Posterior cingulate gyrus (tissue), 11 donors: Measurements from ENCODE around the gene TIMM17B.
"Not testable (repeated sequence)": the region's sequence is repeated elsewhere in the genome, so short reads cannot be mapped to it uniquely, and the experiment has no call there.

Experiments
- DNase-seq, 10 donors: peaks; one replicate each; pipeline versions ENCODE4 v3.0.0 to v3.0.0-alpha.2; 2020 to 2021; ENCODE audit warnings: mixed read lengths in 3 of 10
- intact Hi-C: fragments of 100-400 bp; cut with DNase I; formaldehyde crosslinking; loops from one replicate; pipeline ENCODE4 v1.15.1; 2023

Gene TIMM17B

GRCh38 chrX:48902135-48902534, 4.6 kb upstream of the TIMM17B start:
- intact Hi-C loops = no loop called here

GRCh38 chrX:48901069-48901468, 3.5 kb upstream of the TIMM17B start:
- intact Hi-C loops = no loop called here

More at GRCh38 chrX:48902135-48902534, 4.6 kb upstream of the TIMM17B start:
- peak in 2 of 10 donors; percentile 44 to 48 for DNase-seq

GRCh38 chrX:48899078-48899410, 1.5 kb upstream of the TIMM17B start:
- intact Hi-C loops = no loop called here
- peak in 2 of 10 donors; percentile 13 to 49 for DNase-seq

More at GRCh38 chrX:48901069-48901468, 3.5 kb upstream of the TIMM17B start:
- peak in 2 of 10 donors; percentile 16 to 21 for DNase-seq

GRCh38 chrX:48897157-48897624, 377 bp downstream of the TIMM17B start:
- DNase-seq = peak; percentile 48 to 94 (median 67)
- intact Hi-C loops = no loop called here

- peak in 2 of 10 donors; percentile 44 to 67 for DNase-seq
- intact Hi-C loops = no loop called here
Observed at GRCh38 chrX:48896611-48897011, 957 bp downstream of the TIMM17B start.

- DNase-seq = peak in 2 of 10 donors; percentile 6 to 8
- intact Hi-C loops = no loop called here
Observed at GRCh38 chrX:48894891-48895290, 2.7 kb downstream of the TIMM17B start.

GRCh38 chrX:48893556-48894348, 3.8 kb downstream of the TIMM17B start:
- peak in 2 of 10 donors; percentile 28 to 64 for DNase-seq
- intact Hi-C loops = no loop called here

GRCh38 chrX:48892896-48893295, 4.7 kb downstream of the TIMM17B start:
- DNase-seq = no peak
- intact Hi-C loops = no loop called here

- intact Hi-C loops = no loop called here
- peak; percentile 57 to 96 (median 76) for DNase-seq
Observed at GRCh38 chrX:48891402-48892288, 5.9 kb downstream of the TIMM17B start.

GRCh38 chrX:48890934-48891401, 6.6 kb downstream of the TIMM17B start:
- intact Hi-C loops = no loop called here

GRCh38 chrX:48890296-48890925, 7.2 kb downstream of the TIMM17B start:
- intact Hi-C loops = no loop called here
- DNase-seq = peak in 5 of 10 donors; percentile 10 to 87 (median 80)

More at GRCh38 chrX:48890934-48891401, 6.6 kb downstream of the TIMM17B start:
- DNase-seq = peak in 1 of 10 donors; percentile 81

- peak in 1 of 10 donors; percentile 23 for DNase-seq
- intact Hi-C loops = not testable (repeated sequence)
Observed at GRCh38 chrX:48886586-48886985, 11.0 kb downstream of the TIMM17B start.

GRCh38 chrX:48883729-48884128, 13.8 kb downstream of the TIMM17B start:
- DNase-seq = peak in 1 of 10 donors; percentile 77
- intact Hi-C loops = no loop called here

GRCh38 chrX:48876944-48877343, 20.6 kb downstream of the TIMM17B start:
- intact Hi-C loops = loop anchor here (1.0 kb wide), 1 partner anchor 13 kb away; no protein-coding TSS in a partner anchor
- not testable (repeated sequence) for DNase-seq

GRCh38 chrX:48872017-48872416, 25.6 kb downstream of the TIMM17B start:
- intact Hi-C loops, DNase-seq: not testable (repeated sequence)

- no peak for DNase-seq
- intact Hi-C loops = loop anchor here (1.0 kb wide), 1 partner anchor 13 kb away; no protein-coding TSS in a partner anchor
Observed at GRCh38 chrX:48864210-48864609, 33.4 kb downstream of the TIMM17B start.

- no peak for DNase-seq
- intact Hi-C loops = no loop called here
Observed at GRCh38 chrX:48854898-48855297, 42.7 kb downstream of the TIMM17B start.

GRCh38 chrX:48854121-48854804, 43.3 kb downstream of the TIMM17B start:
- DNase-seq, intact Hi-C loops: not testable (repeated sequence)

GRCh38 chrX:48853494-48853893, 44.1 kb downstream of the TIMM17B start:
- DNase-seq, intact Hi-C loops: not testable (repeated sequence)

- no peak for DNase-seq
- intact Hi-C loops = no loop called here
Observed at GRCh38 chrX:48852857-48853256, 44.7 kb downstream of the TIMM17B start.
